DOHH2 (cell line): ENCODE measurements around the gene BTBD19.
"Not testable (repeated sequence)": the region's sequence is repeated elsewhere in the genome, so short reads cannot be mapped to it uniquely, and the experiment has no call there.

Experiments
- H3F3A ChIP-seq: fragments of 200-600 bp; sonication (generic), shearing (Covaris generic); 2 replicates; pipeline ENCODE4 v1.6.0; 2016; ENCODE audit warnings: antibody characterized with exemption, mild to moderate bottlenecking; ENCODE audit not compliant: control insufficient read depth, insufficient read depth
- H3K27ac ChIP-seq: fragments of 200-600 bp; sonication (generic); 2 replicates; pipeline ENCODE4 v1.5.1; 2014; ENCODE audit warnings: low read depth, mild to moderate bottlenecking, low read length, moderate library complexity
- H3K27me3 ChIP-seq: fragments of 200-600 bp; sonication (generic); 2 replicates; pipeline ENCODE4 v1.6.1; 2014; ENCODE audit warnings: mild to moderate bottlenecking, low read length, mixed read lengths; ENCODE audit not compliant: control insufficient read depth
- H3K36me3 ChIP-seq: fragments of 200-600 bp; sonication (generic); 2 replicates; pipeline ENCODE4 v1.6.1; 2014; ENCODE audit warnings: mild to moderate bottlenecking, low read length, moderate library complexity, mixed read lengths; ENCODE audit not compliant: control insufficient read depth
- H3K4me1 ChIP-seq: fragments of 200-600 bp; sonication (generic); 2 replicates; pipeline ENCODE4 v1.6.1; 2014; ENCODE audit warnings: mild to moderate bottlenecking, low read length, mixed read lengths; ENCODE audit not compliant: control insufficient read depth
- H3K4me2 ChIP-seq: fragments of 200-600 bp; sonication (generic); 2 replicates; pipeline ENCODE4 v1.6.0; 2014; ENCODE audit warnings: mild to moderate bottlenecking, low read length, moderate library complexity
- H3K4me3 ChIP-seq: fragments of 200-600 bp; sonication (generic); 2 replicates; pipeline ENCODE4 v1.5.1; 2014; ENCODE audit warnings: mild to moderate bottlenecking, low read length, mixed read lengths
- H3K79me2 ChIP-seq: fragments of 200-600 bp; sonication (generic); 2 replicates; pipeline ENCODE4 v1.6.1; 2014; ENCODE audit warnings: mild to moderate bottlenecking, low read length, mixed read lengths; ENCODE audit not compliant: control insufficient read depth
- H3K9me2 ChIP-seq: fragments of 200-600 bp; sonication (generic); replicated peaks from 2 replicates; pipeline ENCODE4 v1.6.1; 2014; ENCODE audit warnings: mild to moderate bottlenecking, low read length, mixed read lengths; ENCODE audit not compliant: control insufficient read depth
- H3K9me3 ChIP-seq: fragments of 200-600 bp; sonication (generic); 2 replicates; pipeline ENCODE4 v1.6.1; 2014; ENCODE audit warnings: antibody characterized with exemption, low read length, mixed read lengths; ENCODE audit not compliant: control insufficient read depth, insufficient read depth
- H4K20me1 ChIP-seq: fragments of 200-600 bp; sonication (generic); 2 replicates; pipeline ENCODE4 v1.6.0; 2014; ENCODE audit warnings: low read depth, mild to moderate bottlenecking, antibody characterized with exemption, low read length, moderate library complexity; ENCODE audit not compliant: control insufficient read depth, insufficient read depth
- EZH2phosphoT487 ChIP-seq: fragments of 200-600 bp; sonication (generic); IDR thresholded peaks from 2 replicates; pipeline ENCODE4 v1.6.1; 2017; ENCODE audit warnings: borderline replicate concordance, mild to moderate bottlenecking, antibody characterized with exemption, low read length, moderate library complexity, mixed read lengths
- TF ChIP-seq, protein P1 (sequence below): fragments of 200-600 bp; sonication (generic); IDR thresholded peaks from one replicate; pipeline ENCODE4 v1.5.1; 2014; ENCODE audit warnings: antibody characterized with exemption, mild to moderate bottlenecking, low read depth, low read length; ENCODE audit not compliant: poor library complexity, severe bottlenecking

The BTBD19 gene

DNA sequence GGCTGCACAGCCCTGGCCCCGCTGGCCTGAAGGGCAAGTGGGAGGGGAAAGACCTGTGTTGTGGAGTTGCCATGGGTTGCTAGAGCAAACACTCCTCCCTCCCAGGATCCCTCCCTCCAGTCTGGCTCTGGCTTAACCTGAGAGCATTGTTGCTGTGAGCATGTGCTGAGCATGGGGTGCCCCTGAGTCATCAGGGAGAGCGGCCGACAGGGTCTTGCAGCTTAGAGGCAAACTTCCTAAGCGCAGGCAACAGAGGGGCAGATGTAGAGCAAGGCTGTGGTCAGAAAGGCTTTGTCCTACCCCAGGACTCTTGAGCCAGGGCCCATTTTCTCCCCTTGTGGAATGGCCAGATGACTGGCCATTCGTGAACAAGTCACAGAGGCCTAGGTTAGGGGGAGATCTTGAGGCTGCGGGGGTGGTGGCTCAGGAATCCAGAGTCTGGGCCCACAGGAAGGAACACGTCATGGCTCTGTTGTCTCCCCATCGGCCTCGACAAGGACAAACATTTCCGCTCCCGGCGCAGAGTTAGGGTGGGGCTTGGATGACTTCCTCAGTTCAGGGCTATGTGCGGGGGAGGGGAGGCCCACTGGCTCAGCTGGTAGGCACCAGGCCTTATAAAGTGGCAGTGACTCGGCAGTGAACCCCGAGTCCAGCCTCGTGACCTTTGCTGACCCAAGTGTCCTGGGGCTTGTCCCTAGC, 810 bp upstream of the BTBD19 start:
- peaks cover 49% of the 10 kb centered on the region for H3K4me1 ChIP-seq

DNA sequence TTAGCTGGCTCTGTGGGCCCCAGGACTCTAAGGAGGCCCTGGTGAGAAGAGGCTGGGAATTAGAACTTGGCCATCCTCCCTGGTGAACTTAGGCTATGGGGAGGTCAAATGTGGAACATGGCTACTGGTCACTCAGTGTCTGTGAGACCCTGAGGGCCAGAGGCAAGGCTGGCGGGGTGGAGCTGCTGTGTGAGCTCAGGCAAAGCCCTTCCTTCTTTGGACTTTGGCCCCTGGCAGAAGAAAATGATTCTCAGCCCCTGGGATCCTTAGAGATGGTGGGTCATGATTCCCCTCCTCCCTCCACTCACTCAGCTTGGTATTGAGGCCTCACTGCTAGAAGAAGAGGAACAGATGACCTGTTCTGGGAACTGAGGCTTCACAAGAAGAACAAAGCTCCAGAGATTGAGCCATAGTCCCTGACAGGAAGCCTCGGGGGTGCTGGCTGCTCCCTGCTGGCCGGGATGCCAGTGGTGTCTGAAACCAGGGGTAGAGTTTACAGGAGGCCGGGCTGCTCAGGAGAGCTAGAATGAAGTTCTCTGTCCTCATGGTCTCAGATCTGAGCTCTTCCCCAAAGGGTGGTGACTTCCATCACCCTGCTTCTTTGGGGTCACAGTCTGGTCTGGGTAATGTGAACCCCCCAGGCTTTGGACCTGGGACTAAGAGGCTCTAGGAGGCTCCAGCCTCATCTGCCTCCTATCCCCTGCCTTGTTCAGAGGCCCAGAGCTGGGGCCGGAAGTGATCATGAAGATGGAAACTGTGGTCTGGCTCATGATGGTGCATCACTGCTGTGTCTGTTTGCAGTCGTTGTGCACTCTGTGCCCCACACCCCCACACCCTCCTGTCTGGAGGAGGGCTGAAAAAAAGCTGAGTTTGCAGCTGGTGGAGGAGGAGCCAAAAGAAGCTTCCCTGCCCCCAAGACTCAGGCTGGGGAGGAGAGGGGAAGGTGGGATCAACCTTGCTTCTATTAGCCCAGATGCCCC, 905 bp downstream of the BTBD19 start:
- no peaks in the 10 kb centered on the region for H3K9me2 ChIP-seq
- no peaks in the 10 kb centered on the region for H3K27me3 ChIP-seq
- TF ChIP-seq EZH2phosphoT487: no peak
- TF ChIP-seq, protein P1, sequence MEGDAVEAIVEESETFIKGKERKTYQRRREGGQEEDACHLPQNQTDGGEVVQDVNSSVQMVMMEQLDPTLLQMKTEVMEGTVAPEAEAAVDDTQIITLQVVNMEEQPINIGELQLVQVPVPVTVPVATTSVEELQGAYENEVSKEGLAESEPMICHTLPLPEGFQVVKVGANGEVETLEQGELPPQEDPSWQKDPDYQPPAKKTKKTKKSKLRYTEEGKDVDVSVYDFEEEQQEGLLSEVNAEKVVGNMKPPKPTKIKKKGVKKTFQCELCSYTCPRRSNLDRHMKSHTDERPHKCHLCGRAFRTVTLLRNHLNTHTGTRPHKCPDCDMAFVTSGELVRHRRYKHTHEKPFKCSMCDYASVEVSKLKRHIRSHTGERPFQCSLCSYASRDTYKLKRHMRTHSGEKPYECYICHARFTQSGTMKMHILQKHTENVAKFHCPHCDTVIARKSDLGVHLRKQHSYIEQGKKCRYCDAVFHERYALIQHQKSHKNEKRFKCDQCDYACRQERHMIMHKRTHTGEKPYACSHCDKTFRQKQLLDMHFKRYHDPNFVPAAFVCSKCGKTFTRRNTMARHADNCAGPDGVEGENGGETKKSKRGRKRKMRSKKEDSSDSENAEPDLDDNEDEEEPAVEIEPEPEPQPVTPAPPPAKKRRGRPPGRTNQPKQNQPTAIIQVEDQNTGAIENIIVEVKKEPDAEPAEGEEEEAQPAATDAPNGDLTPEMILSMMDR: no peak
- H3K4me1 ChIP-seq: peaks cover 56% of the 10 kb centered on the region
- no peaks in the 10 kb centered on the region for H3K9me3 ChIP-seq
- H3K36me3 ChIP-seq: peaks cover 38% of the 10 kb centered on the region
- peak overlapping the region; percentile 93 for H3K27ac ChIP-seq
- H3F3A ChIP-seq: peaks cover 16% of the 10 kb centered on the region; the same call in 1 of the 2 replicates
- H3K79me2 ChIP-seq: peaks cover 9% of the 10 kb centered on the region; the same call in 1 of the 2 replicates
- peak overlapping the region; percentile 55 for H3K4me3 ChIP-seq
- peak overlapping the region; percentile 91 for H3K4me2 ChIP-seq
- no peaks in the 10 kb centered on the region for H4K20me1 ChIP-seq

More for the DNA sequence above, 810 bp upstream of the BTBD19 start:
- Histone ChIP-seq H3K4me2 (peak overlapping the region; percentile 91), H4K20me1 (no peaks in the 10 kb centered on the region), H3K4me3 (peak overlapping the region; percentile 64), H3K27me3 (no peaks in the 10 kb centered on the region), H3K79me2 (peaks cover 9% of the 10 kb centered on the region; the same call in 1 of the 2 replicates), H3K36me3 (peaks cover 55% of the 10 kb centered on the region), H3K27ac (peak overlapping the region; percentile 93), H3K9me3 (no peaks in the 10 kb centered on the region), H3F3A (peaks cover 16% of the 10 kb centered on the region; the same call in 1 of the 2 replicates), H3K9me2 (no peaks in the 10 kb centered on the region)
- TF ChIP-seq, protein P1: no peak
- no peak for TF ChIP-seq EZH2phosphoT487

DNA sequence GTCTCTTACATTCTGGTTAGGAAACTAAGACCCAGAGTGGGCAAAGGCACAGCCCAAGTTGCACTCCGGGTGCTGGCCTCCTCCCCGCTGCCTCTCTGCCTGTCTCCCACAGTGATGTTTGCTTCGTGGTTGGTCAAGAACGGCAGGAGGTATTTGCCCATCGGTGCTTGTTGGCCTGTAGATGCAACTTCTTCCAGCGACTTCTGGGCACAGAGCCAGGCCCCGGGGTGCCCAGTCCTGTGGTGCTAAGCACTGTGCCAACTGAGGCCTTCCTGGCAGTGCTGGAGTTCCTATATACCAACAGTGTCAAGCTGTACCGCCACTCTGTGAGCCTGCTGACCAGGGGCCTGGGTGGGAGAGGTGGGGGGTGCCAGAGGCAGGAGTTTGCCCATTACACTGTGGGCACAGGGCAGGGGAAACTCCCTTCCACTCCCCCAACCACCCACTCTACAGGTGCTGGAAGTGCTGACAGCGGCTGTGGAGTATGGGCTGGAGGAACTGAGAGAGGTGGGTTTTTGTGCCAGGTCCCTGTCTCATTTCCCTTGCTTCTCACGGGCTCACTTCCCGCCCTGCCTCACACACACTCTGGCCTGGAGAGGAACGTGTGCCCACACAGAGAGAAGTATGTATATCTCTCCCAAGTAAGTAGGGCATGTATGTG, 1.9 kb downstream of the BTBD19 start:
- H3K4me3 ChIP-seq: peak overlapping the region; percentile 55

DNA sequence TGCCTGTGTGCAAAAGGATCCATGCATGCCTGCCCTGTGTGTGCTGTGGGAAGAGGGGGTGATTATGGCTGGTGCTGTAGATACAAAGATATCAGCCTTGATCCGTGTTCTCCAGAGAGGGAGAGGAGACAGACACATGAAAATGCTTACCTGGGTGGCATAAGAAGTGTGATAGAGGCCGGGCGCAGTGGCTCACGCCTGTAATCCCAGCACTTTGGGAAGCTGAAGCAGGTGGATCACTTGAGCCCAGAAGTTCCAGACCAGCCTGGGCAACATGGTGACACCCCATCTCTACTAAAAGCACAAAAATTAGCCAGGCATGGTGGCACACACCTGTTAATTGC, 2.4 kb downstream of the BTBD19 start:
- H3K27ac ChIP-seq, H3K9me2 ChIP-seq, H4K20me1 ChIP-seq, H3K79me2 ChIP-seq, H3K4me3 ChIP-seq, H3K27me3 ChIP-seq, H3K9me3 ChIP-seq, H3K4me2 ChIP-seq: not testable (repeated sequence)
- peaks cover 16% of the 10 kb centered on the region; the same call in 1 of the 2 replicates for H3F3A ChIP-seq
- H3K36me3 ChIP-seq: peaks cover 26% of the 10 kb centered on the region
- H3K4me1 ChIP-seq: peaks cover 68% of the 10 kb centered on the region

More for the DNA sequence above, 1.9 kb downstream of the BTBD19 start:
- Histone ChIP-seq H3K27me3 (no peaks in the 10 kb centered on the region), H4K20me1 (no peaks in the 10 kb centered on the region), H3K4me1 (peaks cover 66% of the 10 kb centered on the region), H3K79me2 (peaks cover 9% of the 10 kb centered on the region; the same call in 1 of the 2 replicates), H3K36me3 (peaks cover 32% of the 10 kb centered on the region), H3K9me3 (no peaks in the 10 kb centered on the region), H3F3A (peaks cover 16% of the 10 kb centered on the region; the same call in 1 of the 2 replicates), H3K27ac (peak overlapping the region; percentile 93), H3K4me2 (peak overlapping the region; percentile 91), H3K9me2 (no peaks in the 10 kb centered on the region)
- TF ChIP-seq EZH2phosphoT487: no peak
- TF ChIP-seq, protein P1: no peak
